ENCODE measurements around the gene VWDE. TPM values are rescaled to one million over a fixed set of nuclear protein-coding genes. Genes with fewer than 3 reads are reported as not detected.

Gene VWDE
- polyA plus RNA-seq, 2 of the 4 experiments (the other 2 are of a cell fraction), result 1.2 to 2.4 TPM

DNA sequence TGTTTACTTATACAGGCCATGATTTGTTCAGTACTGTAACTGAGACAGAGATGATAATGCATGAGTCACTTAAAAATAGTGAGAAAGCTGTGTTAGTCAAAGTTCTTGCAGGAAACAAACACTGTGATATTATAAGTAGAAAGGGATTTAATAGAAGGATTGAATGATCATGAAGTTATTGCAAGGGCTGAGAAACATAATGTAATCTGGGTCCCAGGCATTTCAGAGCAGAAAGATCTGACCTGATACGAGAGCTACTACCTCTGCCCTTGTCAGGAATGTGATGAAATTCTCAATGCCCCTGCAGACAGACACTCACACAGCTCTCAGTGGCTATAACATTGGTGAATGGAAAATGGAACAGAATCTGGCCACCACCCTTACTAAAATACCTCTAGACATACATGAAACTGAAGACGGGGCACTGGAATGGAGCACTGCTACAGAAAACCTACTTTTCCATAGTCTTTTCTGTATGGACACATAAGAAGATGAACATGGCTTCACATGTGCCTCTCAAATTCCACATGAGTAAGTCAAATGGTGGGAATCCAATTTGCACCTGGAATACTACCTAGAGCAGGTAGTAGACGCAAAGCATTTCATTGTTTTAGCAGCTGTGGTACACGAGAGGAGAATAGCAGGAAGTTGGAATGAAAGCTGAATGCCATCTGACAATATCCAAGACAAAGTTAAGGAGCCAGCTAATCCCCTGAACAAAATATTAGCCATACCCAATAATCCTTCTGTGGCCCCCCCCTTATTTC, 19.1 kb upstream of the VWDE start:
- Histone ChIP-seq H3K4me3 (no peak overlapping the region), H3K4me1 (peaks cover 26% of the 10 kb centered on the region), H3K4me2 (peak overlapping the region; percentile 60), H3K27ac (peak overlapping the region; percentile 61 to 67), H3K9me3 (peaks cover 12% of the 10 kb centered on the region; the same call in 2 of the 3 replicates)
- FAIRE-seq, result no peak
- 64% methylated on average over 4 of the region's 4 CpGs for WGBS (ENCODE audit: missing lambda C conversion rate)
- TF ChIP-seq, protein P1, sequence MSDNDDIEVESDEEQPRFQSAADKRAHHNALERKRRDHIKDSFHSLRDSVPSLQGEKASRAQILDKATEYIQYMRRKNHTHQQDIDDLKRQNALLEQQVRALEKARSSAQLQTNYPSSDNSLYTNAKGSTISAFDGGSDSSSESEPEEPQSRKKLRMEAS (IDR thresholded peaks at IDR 0.05), result 0 out of 2 replicates have a peak, but pooled peaks have one; percentile 8
- TF ChIP-seq JUNB (IDR thresholded peaks at IDR 0.05), result 0 out of 2 replicates have a peak, but pooled peaks have one; percentile 25
- TF ChIP-seq CBX8 (IDR thresholded peaks at IDR 0.05), result no peak
- TF ChIP-seq FOSL2 (IDR thresholded peaks at IDR 0.05), result 0 out of 2 replicates have a peak, but pooled peaks have one; percentile 27
- TF ChIP-seq FOSL2 (CRISPR knock-in tag; IDR thresholded peaks at IDR 0.05), result peak; percentile 31; the same call in 1 of the 2 replicates
- no peak for TF ChIP-seq FOXS1 (CRISPR knock-in tag; IDR thresholded peaks at IDR 0.05)
- no peak for TF ChIP-seq POLR2AphosphoS2 (conservative IDR thresholded peaks at IDR 0.05; ENCODE audit: low read length)
- TF ChIP-seq TP53 (CRISPR knock-in tag; IDR thresholded peaks at IDR 0.05), result no peak
- TF ChIP-seq RNF2 (IDR thresholded peaks at IDR 0.05; ENCODE audit: borderline replicate concordance, low read depth), result no peak
- TF ChIP-seq, protein P2, sequence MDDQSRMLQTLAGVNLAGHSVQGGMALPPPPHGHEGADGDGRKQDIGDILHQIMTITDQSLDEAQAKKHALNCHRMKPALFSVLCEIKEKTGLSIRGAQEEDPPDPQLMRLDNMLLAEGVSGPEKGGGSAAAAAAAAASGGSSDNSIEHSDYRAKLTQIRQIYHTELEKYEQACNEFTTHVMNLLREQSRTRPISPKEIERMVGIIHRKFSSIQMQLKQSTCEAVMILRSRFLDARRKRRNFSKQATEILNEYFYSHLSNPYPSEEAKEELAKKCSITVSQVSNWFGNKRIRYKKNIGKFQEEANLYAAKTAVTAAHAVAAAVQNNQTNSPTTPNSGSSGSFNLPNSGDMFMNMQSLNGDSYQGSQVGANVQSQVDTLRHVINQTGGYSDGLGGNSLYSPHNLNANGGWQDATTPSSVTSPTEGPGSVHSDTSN (IDR thresholded peaks at IDR 0.05), result no peak
- no peak for TF ChIP-seq BHLHE40 (IDR thresholded peaks at IDR 0.05; ENCODE audit: low read depth, low read length)
- no peak for TF ChIP-seq FOSB (CRISPR knock-in tag; IDR thresholded peaks at IDR 0.05)
- TF ChIP-seq EHMT2 (IDR thresholded peaks at IDR 0.05; ENCODE audit: low read depth), result no peak
- no peak for TF ChIP-seq HOXB5 (CRISPR knock-in tag; IDR thresholded peaks at IDR 0.05)
- no peak for TF ChIP-seq HEYL (CRISPR knock-in tag; IDR thresholded peaks at IDR 0.05)
- TF ChIP-seq SREBF2 (IDR thresholded peaks at IDR 0.05), result no peak
- no peak for TF ChIP-seq CEBPB (IDR thresholded peaks at IDR 0.05)
- no peak for TF ChIP-seq RARB (CRISPR knock-in tag; IDR thresholded peaks at IDR 0.05)
- no peak for TF ChIP-seq HDAC2 (IDR thresholded peaks at IDR 0.05)
- TF ChIP-seq EP300 (IDR thresholded peaks at IDR 0.05), result no peak
- DNase-seq (ENCODE audit: low read depth in 1 of 2, low spot score in 1 of 2), result peak in 1 of 2 experiments; percentile 6
- peak; percentile 58 to 68; a peak in 5 of 6 replicates for ATAC-seq
- CTCF ChIA-PET, result interaction anchor here (0.9 to 2.3 kb wide), 4 partner anchors 11 to 56 kb away, joined by 3 to 8 read pairs (median 5); no protein-coding TSS in a partner anchor
- POLR2A ChIA-PET, result interaction anchor here (0.6 kb wide), 1 partner anchor 1018 kb away, joined by 3 read pairs; no protein-coding TSS in a partner anchor

DNA sequence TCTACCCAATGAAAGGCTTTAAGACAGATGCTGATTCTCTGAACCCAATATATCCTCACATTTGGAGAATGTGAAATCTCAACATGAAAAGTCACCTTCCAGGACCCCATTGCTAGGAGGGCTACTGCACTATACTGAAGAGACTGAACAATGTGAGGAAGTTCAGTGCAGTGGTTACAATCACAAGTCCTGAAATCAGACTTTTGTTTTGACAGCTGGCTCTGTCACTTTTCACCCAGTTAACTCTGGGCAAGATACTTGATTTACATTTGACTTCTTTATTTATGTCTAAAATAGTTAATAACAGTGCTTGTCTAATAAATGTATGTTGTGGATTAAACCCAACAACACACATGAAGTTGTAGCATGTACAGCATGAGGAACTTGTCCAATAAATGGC, 14.8 kb upstream of the VWDE start:
- no peak for ATAC-seq
- no peak overlapping the region for H3K27ac ChIP-seq
- no peaks in the 10 kb centered on the region for H3K9me3 ChIP-seq
- H3K4me1 ChIP-seq, result peaks cover 19% of the 10 kb centered on the region
- H3K4me3 ChIP-seq, result no peak overlapping the region
- no peak for FAIRE-seq
- ChIA-PET POLR2A (no interaction called here), CTCF (interaction anchor here (1.0 kb wide), 1 partner anchor 12 kb away, joined by 4 read pairs; no protein-coding TSS in a partner anchor)
- no peak overlapping the region for H3K4me2 ChIP-seq
- TF ChIP-seq KDM1A (IDR thresholded peaks at IDR 0.05; ENCODE audit: low read depth) (no peak), MAFK (IDR thresholded peaks at IDR 0.05; ENCODE audit: partially characterized antibody) (no peak), NR3C1 (IDR thresholded peaks at IDR 0.05) (no peak), MYC (IDR thresholded peaks at IDR 0.05; ENCODE audit: borderline replicate concordance, low read length) (no peak), NFE2L2 (conservative IDR thresholded peaks at IDR 0.05; ENCODE audit: low read length) (no peak), HDAC2 (IDR thresholded peaks at IDR 0.05) (no peak)
- TF ChIP-seq, protein P2 (IDR thresholded peaks at IDR 0.05), result no peak
- TF ChIP-seq, protein P3, sequence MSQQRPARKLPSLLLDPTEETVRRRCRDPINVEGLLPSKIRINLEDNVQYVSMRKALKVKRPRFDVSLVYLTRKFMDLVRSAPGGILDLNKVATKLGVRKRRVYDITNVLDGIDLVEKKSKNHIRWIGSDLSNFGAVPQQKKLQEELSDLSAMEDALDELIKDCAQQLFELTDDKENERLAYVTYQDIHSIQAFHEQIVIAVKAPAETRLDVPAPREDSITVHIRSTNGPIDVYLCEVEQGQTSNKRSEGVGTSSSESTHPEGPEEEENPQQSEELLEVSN (IDR thresholded peaks at IDR 0.05; ENCODE audit: borderline replicate concordance, low read depth), result no peak
- TF ChIP-seq, protein P4, sequence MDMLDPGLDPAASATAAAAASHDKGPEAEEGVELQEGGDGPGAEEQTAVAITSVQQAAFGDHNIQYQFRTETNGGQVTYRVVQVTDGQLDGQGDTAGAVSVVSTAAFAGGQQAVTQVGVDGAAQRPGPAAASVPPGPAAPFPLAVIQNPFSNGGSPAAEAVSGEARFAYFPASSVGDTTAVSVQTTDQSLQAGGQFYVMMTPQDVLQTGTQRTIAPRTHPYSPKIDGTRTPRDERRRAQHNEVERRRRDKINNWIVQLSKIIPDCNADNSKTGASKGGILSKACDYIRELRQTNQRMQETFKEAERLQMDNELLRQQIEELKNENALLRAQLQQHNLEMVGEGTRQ (IDR thresholded peaks at IDR 0.05), result no peak
- DNase-seq (ENCODE audit: low read depth in 1 of 2, low spot score in 1 of 2), result no peak
